Fibroblast of villous mesenchyme (primary cell): Measurements from ENCODE around the gene SBNO2. TPM values are rescaled to one million over a fixed set of nuclear protein-coding genes. Genes with fewer than 3 reads are reported as not detected.

ENCODE experiments used
- DNase-seq: peaks from one replicate; pipeline ENCODE4 v3.0.0-alpha.2; 2010; ENCODE audit warnings: low read depth
- H3K4me3 ChIP-seq: 2 replicates; pipeline ENCODE4 v1.5.1; 2011; ENCODE audit warnings: low read depth, mild to moderate bottlenecking, low read length
- total RNA-seq: library from RNA; depleted of rRNA; stranded (reverse); fragments of >200 nt; gene quantifications from 2 replicates; pipeline ENCODE4 v1.2.3, GENCODE V29; 2012
- TF ChIP-seq, protein P1 (sequence below): IDR thresholded peaks from 2 replicates; pipeline ENCODE4 v1.5.1; 2012; ENCODE audit warnings: low read depth, mild to moderate bottlenecking, low read length; ENCODE audit not compliant: insufficient read depth

The SBNO2 gene
- total RNA-seq, 1 donor, result 69.5 TPM

DNA sequence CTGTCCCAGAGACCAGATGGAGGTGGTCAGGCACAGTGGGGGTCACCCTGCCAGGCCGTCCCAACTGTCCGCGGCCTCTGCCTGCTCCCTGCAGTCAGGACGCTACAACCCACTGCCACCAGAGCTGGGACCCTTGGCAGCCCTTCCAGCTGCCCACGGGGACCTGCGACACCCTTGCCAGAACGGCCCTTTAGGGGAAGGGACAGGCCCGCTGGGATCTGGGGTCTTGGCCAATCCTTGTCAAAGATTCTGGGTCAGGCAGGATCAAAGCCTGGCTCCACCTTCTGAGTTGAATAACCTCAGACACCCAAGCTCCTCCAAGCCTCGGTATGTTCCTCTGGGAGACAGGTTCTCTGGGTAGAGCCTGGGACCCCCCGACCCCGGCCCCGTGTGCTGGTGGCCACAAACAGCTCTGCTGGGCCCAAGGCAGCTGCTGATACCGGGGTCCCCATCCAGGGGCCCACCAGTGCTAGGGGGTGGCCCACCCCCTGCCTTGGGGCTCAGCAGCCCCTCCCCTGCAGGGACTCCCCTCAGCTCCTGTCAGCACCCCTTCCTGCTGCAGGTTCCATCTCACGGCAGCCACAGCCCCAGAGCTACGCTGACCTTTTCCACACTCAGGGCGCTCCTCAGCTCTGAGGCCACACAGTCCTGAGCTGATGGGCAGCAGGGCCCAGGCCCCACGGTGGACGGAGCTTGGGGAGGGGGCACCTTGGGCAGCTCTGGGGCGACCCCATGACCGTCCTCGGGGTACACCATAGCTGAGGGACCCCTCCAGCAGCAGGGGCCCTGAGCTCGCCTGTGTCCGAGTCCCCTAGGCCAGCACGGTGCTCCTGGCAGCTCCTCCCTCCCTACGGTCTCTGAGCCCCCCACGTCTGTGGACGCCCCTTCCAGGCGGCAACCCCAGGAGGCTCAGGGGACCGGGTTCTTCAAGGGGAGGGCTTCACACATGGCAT is 18.4 kb downstream of the SBNO2 start:
- DNase-seq, result peak; percentile 43
- H3K4me3 ChIP-seq, result peak overlapping the region; percentile 32
- TF ChIP-seq, protein P1, sequence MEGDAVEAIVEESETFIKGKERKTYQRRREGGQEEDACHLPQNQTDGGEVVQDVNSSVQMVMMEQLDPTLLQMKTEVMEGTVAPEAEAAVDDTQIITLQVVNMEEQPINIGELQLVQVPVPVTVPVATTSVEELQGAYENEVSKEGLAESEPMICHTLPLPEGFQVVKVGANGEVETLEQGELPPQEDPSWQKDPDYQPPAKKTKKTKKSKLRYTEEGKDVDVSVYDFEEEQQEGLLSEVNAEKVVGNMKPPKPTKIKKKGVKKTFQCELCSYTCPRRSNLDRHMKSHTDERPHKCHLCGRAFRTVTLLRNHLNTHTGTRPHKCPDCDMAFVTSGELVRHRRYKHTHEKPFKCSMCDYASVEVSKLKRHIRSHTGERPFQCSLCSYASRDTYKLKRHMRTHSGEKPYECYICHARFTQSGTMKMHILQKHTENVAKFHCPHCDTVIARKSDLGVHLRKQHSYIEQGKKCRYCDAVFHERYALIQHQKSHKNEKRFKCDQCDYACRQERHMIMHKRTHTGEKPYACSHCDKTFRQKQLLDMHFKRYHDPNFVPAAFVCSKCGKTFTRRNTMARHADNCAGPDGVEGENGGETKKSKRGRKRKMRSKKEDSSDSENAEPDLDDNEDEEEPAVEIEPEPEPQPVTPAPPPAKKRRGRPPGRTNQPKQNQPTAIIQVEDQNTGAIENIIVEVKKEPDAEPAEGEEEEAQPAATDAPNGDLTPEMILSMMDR, result no peak

DNA sequence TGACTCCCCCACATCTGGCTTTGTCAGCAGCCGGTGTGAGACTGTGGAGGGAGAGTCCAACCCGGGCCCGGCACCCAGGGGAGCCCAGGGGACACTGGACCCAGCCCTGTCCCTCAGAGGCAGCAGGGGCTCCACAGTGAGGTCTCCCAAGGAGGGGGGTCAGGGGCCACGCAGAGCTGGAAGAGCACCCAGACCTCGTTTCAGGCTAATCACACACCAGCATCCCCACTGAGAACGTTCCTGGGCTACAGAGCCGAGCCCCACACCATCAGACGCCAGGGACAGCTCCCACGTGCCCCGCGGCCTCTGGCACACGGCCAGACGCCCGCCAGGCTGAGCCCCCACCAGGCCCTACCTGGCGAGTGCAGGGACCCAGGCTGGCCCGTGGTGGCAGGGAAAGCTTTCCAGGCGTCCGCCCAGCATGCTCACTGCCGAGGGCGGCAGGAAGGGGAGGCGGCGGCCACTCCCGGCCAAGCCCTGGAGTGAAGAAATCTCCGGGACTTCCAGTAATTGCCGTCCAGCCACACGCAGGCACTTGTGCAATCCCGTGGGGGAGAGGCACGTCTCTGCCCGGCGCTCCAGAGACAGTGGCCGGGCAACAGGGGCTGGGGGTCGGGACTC is 19.2 kb downstream of the SBNO2 start:
- H3K4me3 ChIP-seq, result peak overlapping the region; percentile 48
- DNase-seq, result peak; percentile 97
- TF ChIP-seq, protein P1, result no peak

DNA sequence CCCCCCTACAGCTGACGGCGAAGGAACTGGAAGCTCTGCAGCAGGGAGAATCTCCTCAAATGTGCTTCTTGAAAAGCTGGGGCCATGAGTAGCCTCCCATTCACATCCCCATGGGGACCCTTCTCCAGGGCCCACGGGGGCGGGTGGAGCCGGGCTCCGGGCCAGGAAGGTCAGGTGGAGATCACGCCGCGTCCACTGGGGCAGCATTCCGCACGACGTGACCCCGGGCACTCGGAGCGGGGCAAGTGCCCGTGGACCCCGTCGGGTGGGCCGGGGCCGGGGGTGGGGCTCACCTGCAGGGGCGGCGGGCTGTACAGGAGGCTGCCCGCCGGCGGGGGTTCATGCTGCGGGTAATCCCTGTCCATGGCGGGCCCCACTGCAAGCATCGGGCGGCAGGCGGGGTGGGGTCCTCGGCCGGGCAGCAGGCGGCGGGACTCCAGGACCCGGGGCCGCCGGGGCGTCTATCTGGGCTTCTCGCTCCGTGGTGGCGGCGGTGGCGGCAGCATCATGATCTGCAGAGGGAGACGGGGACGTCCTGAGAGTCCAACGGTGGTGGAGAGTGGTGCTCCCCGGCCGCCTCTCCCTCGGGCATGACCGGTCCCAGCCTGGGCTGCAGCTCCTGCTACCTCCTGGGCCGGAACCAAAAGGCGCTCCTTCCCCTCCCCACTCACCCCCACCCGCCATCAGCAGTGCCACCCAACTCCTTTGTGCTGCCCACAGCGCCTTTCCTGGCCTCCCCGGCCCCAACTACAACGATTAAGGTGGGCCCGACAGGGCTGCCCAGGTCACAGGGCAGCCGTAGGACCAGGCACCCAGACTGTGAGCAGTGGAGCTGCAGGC is 20.0 kb downstream of the SBNO2 start:
- peak overlapping the region; percentile 48 for H3K4me3 ChIP-seq

DNA sequence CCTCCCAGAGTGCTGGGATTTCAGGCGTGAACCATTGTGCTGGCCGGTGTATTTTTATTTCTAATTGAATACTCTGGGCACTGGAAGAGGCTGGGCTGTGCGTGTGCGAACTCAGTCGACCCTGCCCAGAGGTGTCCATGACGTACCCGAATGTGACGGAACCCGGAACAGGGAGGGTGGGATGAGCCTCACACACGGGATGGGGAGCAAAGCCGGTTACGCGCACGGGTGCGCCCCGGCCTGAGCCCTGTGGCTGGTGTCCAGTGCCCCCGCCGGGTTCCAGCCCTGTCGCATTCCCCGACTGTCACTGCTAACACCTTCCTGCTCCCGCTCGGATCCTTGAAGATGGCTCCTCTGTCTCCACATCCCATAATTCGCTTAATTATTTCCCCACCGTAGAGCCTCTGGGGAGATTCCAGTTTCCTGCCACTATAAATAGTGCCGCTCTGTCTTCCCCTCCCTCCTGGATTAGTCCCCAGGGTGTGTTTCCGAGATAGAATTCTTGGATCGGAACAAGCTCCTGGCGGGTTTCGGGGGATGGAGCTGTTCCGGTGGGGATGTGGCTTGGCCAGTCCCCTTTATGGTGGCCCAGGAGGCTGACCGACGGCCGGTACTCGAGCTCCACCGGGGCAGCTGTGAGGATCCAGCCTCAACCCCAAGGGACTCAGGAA is 22.0 kb downstream of the SBNO2 start:
- no peak for DNase-seq
- TF ChIP-seq, protein P1, result no peak

More for the DNA sequence above, 20.0 kb downstream of the SBNO2 start:
- TF ChIP-seq, protein P1, result no peak
- DNase-seq, result no peak

DNA sequence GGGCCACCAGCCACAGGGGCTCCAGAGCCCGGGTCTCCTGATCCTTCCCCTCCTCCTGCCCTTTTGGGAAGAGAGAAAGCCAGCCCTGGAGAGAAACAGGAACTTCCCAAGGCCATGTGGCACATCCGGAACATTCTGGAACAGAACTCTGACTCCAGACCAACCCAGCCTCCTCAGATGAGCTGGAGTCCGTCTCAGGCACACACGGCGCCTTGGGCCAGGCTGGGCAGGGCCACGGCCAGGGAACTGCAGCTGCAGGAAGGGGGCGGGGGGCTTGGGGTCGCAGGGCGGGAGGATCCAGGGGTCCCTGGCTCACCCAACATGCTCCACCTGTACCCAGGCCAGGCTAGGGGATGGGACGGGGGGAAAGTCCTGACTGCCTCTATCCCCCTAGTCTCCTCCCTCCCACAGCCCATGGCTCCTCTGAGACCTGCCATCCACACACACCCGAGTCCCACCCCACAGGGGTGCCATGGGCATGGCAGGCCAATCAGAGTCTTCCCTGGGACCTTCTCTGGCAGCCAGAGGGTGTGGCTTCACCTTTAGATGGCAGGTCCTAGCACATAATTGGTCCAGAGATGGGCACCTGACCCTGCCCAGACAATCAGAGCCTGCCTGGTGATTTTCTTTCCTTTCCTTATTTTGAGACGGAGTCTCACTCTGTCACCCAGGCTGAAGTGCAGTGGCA is 22.9 kb downstream of the SBNO2 start:
- TF ChIP-seq, protein P1, result no peak
- no peak overlapping the region for H3K4me3 ChIP-seq
- no peak for DNase-seq

More for the DNA sequence above, 22.0 kb downstream of the SBNO2 start:
- no peak overlapping the region for H3K4me3 ChIP-seq
